Measurements from ENCODE around the gene RAC3.

GRCh38 chr17:81999587-81999975, 31.9 kb upstream of the RAC3 start:
- TF ChIP-seq CTCF (conservative IDR thresholded peaks at IDR 0.05 in 1 of 2, IDR thresholded peaks at IDR 0.05 in 1 of 2; ENCODE audit: extremely low read depth in 1 of 2, insufficient read depth in 1 of 2, low read depth in 1 of 2, low read length in 2 of 2) (no peak), EZH2 (IDR thresholded peaks at IDR 0.05; ENCODE audit: borderline replicate concordance, low read length) (no peak)

Data from mammary epithelial cell (primary cell).